Effector memory CD8-positive, alpha-beta T cell (primary cell): ENCODE results near the gene ICAM1.
A peak's percentile ranks its signal among the peaks of the same experiment; 100 is the strongest.
"Not testable (repeated sequence)": the region's sequence is repeated elsewhere in the genome, so short reads cannot be mapped to it uniquely, and the experiment has no call there.

Source experiments
- ATAC-seq: fragments of 150-1000 bp; cut with Tn5 transposase; replicated peaks from 2 replicates; pipeline ENCODE4 v1.10.0; 2021; ENCODE audit warnings: mild to moderate bottlenecking, moderate library complexity
- DNase-seq, 3 experiments: peaks; one replicate each; pipeline ENCODE4 v3.0.0; 2021
- H3K27ac Mint-ChIP-seq, 2 donors: one replicate each; pipeline ENCODE4 v1.8.0; 2022; ENCODE audit warnings: mild to moderate bottlenecking in 2 of 2, mixed read lengths in 2 of 2, moderate library complexity in 2 of 2
- H3K27me3 Mint-ChIP-seq, 2 donors: one replicate each; pipeline ENCODE4 v1.8.0; 2022; ENCODE audit warnings: mixed read lengths in 2 of 2
- H3K36me3 Mint-ChIP-seq: one replicate; pipeline ENCODE4 v1.8.0; 2022; ENCODE audit warnings: mild to moderate bottlenecking, moderate library complexity, mixed read lengths; ENCODE audit not compliant: insufficient read depth
- H3K4me1 Mint-ChIP-seq, 2 donors: one replicate each; pipeline ENCODE4 v1.8.0; 2022; ENCODE audit warnings: low read depth in 2 of 2, mixed read lengths in 2 of 2
- H3K4me3 Mint-ChIP-seq, 2 donors: one replicate each; pipeline ENCODE4 v1.8.0; 2022; ENCODE audit warnings: mild to moderate bottlenecking in 2 of 2, mixed read lengths in 2 of 2, moderate library complexity in 2 of 2
- H3K9me3 Mint-ChIP-seq, 2 donors: one replicate each; pipeline ENCODE4 v1.8.0; 2022; ENCODE audit warnings: mixed read lengths in 2 of 2

Gene ICAM1

GRCh38 chr19:10231612-10232228 is 39.2 kb upstream of the ICAM1 start:
- peak overlapping the region; percentile 90 to 91 for H3K4me3 Mint-ChIP-seq
- H3K36me3 Mint-ChIP-seq, result peaks cover 34% of the 10 kb centered on the region
- no peaks in the 10 kb centered on the region for H3K27me3 Mint-ChIP-seq
- H3K27ac Mint-ChIP-seq, result peak overlapping the region; percentile 92 to 95
- peaks cover 23 to 32% of the 10 kb centered on the region in 2 donors for H3K4me1 Mint-ChIP-seq
- DNase-seq (no peak), ATAC-seq (no peak)
- no peaks in the 10 kb centered on the region for H3K9me3 Mint-ChIP-seq

GRCh38 chr19:10233946-10234345 is 37.0 kb upstream of the ICAM1 start:
- Mint-ChIP-seq H3K27ac (peak overlapping the region in 1 of 2 donors; percentile 46), H3K27me3 (no peaks in the 10 kb centered on the region), H3K4me3 (no peak overlapping the region), H3K9me3 (no peaks in the 10 kb centered on the region), H3K4me1 (peaks cover 29 to 31% of the 10 kb centered on the region in 2 donors), H3K36me3 (peaks cover 32% of the 10 kb centered on the region)
- no peak for ATAC-seq
- no peak for DNase-seq

DNA sequence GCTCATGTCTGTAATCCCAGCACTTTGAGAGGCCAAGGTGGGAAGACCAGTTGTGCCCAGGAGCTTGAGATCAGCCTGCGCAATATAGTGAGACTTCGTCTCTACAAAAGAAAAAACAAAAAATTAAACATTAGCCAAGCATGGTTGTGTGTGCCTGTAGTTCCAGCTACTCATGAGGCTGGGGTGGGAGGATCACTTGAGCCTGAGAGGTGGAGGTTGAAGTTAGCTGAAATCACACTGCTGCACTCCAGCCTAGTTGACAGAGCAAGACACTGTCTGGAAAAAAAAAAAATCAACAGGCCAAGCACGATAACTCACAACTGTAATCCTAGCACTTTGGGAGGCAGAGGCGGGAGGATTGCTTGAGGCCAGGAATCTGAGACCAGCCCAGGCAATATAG is 35.9 kb upstream of the ICAM1 start:
- DNase-seq (no peak), ATAC-seq (no peak)
- H3K27ac Mint-ChIP-seq, result peak overlapping the region; percentile 99
- peaks cover 30% of the 10 kb centered on the region for H3K36me3 Mint-ChIP-seq
- peaks cover 22 to 23% of the 10 kb centered on the region in 2 donors for H3K4me1 Mint-ChIP-seq
- peak overlapping the region in 1 of 2 donors; percentile 85 for H3K4me3 Mint-ChIP-seq
- H3K27me3 Mint-ChIP-seq, result no peaks in the 10 kb centered on the region
- H3K9me3 Mint-ChIP-seq, result no peaks in the 10 kb centered on the region

DNA sequence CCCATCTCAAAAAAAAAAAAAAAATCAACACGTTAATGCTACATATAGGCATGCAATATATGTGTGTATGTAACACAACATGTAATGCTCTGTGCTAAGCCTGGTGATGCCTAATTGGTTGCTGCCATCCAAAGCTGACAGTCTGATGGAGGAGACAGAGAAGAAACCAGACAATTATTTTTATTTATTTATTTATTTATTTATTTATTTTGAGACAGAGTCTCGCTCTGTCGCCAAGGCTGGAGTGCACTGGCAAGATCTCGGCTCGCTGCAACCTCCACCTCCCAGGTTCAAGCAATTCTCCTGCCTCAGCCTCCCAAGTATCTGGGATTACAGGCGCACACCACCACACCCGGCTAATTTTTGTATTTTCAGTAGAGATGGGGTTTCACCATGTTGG is 35.5 kb upstream of the ICAM1 start:
- peaks cover 22 to 23% of the 10 kb centered on the region in 2 donors for H3K4me1 Mint-ChIP-seq
- not testable (repeated sequence) for ATAC-seq, H3K27me3 Mint-ChIP-seq, DNase-seq, H3K9me3 Mint-ChIP-seq
- H3K36me3 Mint-ChIP-seq, result peaks cover 26% of the 10 kb centered on the region
- H3K27ac Mint-ChIP-seq, result peak overlapping the region; percentile 99
- peak overlapping the region in 1 of 2 donors; percentile 85 for H3K4me3 Mint-ChIP-seq

DNA sequence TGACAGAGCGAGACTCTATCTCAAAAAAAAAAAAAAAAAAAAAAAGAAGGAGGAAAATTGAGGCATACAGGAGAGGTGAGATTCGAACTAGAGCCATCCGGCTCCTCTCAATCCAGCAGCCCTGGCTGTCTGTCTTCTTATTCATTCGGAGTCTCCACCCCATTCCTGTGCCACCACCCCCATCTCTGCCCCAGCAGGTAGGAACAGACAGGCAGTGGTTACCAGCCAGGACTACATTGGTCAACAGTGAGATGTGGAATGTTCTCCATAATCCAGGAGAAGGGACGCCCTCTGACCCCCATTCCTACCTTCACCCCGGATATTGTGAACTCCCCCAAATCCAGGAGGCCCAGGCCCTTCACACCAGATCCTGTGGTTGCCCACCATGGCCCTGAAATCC is 33.2 kb upstream of the ICAM1 start:
- Mint-ChIP-seq H3K4me3 (peak overlapping the region; percentile 10 to 53), H3K36me3 (peaks cover 11% of the 10 kb centered on the region)

DNA sequence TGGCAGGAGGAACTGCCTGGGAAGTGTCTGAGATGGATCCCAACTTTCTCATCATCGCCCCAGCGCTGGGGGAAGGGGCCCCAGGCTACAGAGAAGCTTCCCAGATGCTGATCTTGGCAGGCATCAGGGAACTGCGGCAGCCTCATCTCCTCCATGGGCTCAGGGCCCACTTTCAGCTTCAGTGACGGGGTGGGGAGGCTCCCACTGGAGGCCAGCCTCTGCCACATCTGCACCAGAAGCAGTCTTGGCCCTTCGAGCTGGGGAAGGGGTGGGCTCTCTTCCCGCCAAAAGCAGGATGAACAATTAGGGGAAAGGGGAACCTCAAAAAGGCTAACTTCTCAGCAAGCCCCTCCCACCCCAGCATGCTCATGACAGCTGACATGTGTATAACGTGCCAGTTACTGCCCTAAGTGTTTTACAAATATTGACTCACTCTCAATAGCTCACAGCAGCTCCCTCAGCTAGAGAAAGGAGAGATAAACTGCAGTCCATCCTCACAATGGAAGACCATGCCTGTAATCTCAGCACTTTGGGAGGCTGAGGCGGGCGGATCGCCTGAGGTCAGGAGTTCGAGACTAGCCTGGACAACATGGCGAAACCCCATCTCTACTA is 32.6 kb upstream of the ICAM1 start:
- Mint-ChIP-seq H3K27me3 (no peaks in the 10 kb centered on the region), H3K4me3 (peak overlapping the region; percentile 10 to 53), H3K9me3 (no peaks in the 10 kb centered on the region), H3K4me1 (peaks cover 15 to 19% of the 10 kb centered on the region in 2 donors), H3K27ac (peak overlapping the region; percentile 38 to 56), H3K36me3 (peaks cover 11% of the 10 kb centered on the region)
- ATAC-seq (no peak), DNase-seq (no peak)

More for the DNA sequence above, 33.2 kb upstream of the ICAM1 start:
- ATAC-seq (no peak), DNase-seq (no peak)
- H3K27me3 Mint-ChIP-seq, result no peaks in the 10 kb centered on the region
- H3K27ac Mint-ChIP-seq, result peak overlapping the region in 1 of 2 donors; percentile 38
- H3K4me1 Mint-ChIP-seq, result peaks cover 15 to 19% of the 10 kb centered on the region in 2 donors
- H3K9me3 Mint-ChIP-seq, result no peaks in the 10 kb centered on the region

DNA sequence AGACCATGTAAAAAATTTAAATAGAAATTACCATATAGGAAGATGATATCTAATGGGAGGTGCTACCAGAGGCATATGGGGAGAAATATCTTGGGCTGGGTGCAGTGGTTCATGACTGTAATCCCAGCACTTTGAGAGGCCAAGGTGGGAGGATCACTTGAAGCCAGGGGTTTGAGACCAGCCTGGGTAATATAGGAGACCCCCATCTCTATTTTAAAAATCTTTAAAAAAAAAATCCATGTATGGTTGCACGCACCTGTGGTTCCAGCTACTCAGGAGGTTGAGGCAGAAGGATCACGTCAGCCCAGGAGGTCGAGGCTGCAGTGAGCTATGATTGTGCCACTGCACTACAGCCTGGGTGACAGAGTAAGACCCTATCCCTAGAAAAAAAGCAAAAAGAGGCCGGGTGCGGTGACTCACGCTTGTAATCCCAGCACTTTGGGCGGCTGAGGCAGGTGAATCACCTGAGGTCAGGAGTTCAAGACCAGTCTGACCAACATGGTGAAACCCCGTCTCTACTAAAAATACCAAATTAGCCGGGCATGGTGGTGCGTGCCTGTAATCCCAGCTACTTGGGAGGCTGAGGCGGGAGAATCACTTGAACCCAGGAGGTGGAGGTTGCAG is 29.0 kb upstream of the ICAM1 start:
- not testable (repeated sequence) for H3K27ac Mint-ChIP-seq, H3K9me3 Mint-ChIP-seq, H3K4me1 Mint-ChIP-seq, H3K27me3 Mint-ChIP-seq, ATAC-seq, H3K4me3 Mint-ChIP-seq, DNase-seq, H3K36me3 Mint-ChIP-seq

DNA sequence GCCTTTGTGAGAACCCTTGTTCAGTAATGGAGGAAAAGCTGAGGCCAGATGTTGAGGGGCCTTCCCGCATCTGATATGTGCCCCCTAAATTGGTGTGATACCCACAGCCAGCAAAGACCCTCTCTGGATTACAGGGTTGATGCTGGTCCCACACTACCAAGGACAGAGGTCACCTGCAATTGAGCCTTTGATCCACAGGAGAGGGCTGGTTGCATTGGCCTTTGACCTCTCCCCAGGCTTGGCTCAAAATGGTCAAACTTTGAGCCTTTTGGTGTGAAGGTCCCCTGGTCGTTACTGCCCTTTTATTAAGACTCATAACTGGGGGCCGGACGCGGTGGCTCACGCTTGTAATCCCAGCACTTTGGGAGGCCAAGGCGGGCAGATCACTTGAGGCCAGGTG is 27.3 kb upstream of the ICAM1 start:
- Mint-ChIP-seq H3K27me3 (no peaks in the 10 kb centered on the region), H3K9me3 (no peaks in the 10 kb centered on the region), H3K36me3 (no peaks in the 10 kb centered on the region), H3K27ac (no peak overlapping the region), H3K4me1 (no peaks in the 10 kb centered on the region), H3K4me3 (no peak overlapping the region)
- no peak for DNase-seq
- no peak for ATAC-seq

- Mint-ChIP-seq H3K9me3 (no peaks in the 10 kb centered on the region), H3K4me3 (no peak overlapping the region), H3K4me1 (peaks cover 0 to 3% of the 10 kb centered on the region in 2 donors), H3K36me3 (peaks cover 3% of the 10 kb centered on the region), H3K27ac (no peak overlapping the region), H3K27me3 (no peaks in the 10 kb centered on the region)
- ATAC-seq, result no peak
- no peak for DNase-seq
These were observed 25.6 kb upstream of the ICAM1 start for GRCh38 chr19:10245189-10245939.

DNA sequence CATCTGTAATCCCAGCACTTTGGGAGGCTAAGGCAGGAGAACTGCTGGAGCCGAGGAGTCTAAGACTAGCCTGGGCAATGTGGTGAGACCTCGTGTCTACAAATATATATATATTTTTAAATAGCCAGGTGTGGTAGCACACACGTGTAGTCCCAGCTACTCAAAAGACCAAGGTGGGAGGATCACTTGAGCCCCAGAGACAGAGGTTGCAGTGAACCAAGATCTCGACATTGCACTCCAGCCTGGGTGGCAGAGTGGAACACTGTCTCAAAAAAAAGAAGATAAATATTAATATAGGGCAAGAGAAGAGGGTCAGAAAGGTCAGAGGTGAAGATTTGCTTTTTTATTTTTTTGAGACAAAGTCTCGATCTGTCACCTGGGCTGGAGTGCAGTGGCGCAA is 24.4 kb upstream of the ICAM1 start:
- no peaks in the 10 kb centered on the region for H3K9me3 Mint-ChIP-seq
- no peaks in the 10 kb centered on the region for H3K27me3 Mint-ChIP-seq
- no peak for DNase-seq
- no peak overlapping the region for H3K4me3 Mint-ChIP-seq
- H3K36me3 Mint-ChIP-seq, result peaks cover 5% of the 10 kb centered on the region
- no peak overlapping the region for H3K27ac Mint-ChIP-seq
- ATAC-seq, result no peak
- H3K4me1 Mint-ChIP-seq, result peaks cover 0 to 6% of the 10 kb centered on the region in 2 donors

GRCh38 chr19:10251792-10252694 is 18.9 kb upstream of the ICAM1 start, which contains the start of gene MRPL4:
Gene MRPL4, plus strand, starts transcription at chr19:10252214. Its CDS starts 40 bp downstream, at chr19:10252254.
- Mint-ChIP-seq H3K36me3 (peaks cover 39% of the 10 kb centered on the region), H3K4me1 (peaks cover 0 to 14% of the 10 kb centered on the region in 2 donors)

DNA sequence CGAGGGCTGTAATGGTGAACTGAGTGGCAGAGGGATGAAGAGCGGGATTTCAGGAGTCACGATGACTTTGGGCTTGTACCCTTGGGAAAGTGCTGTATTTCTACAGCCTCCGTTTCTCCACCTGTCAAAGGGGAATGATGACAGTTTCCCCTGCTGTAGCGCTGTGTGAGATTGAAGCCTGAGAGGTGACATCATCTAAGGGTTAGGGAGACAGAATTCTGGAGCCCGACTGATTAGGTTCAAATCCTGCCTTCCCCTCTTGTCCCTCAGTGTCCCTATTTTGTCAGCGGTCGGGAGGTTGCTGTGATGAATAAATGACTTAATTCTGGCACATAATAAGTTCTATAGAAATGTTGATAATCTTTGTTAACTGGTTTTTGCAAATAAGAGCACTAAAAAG is 18.2 kb upstream of the ICAM1 start:
- Mint-ChIP-seq H3K4me3 (peak overlapping the region; percentile 96 to 97), H3K4me1 (peaks cover 5 to 14% of the 10 kb centered on the region in 2 donors), H3K27me3 (no peaks in the 10 kb centered on the region), H3K36me3 (peaks cover 45% of the 10 kb centered on the region), H3K9me3 (no peaks in the 10 kb centered on the region), H3K27ac (peak overlapping the region; percentile 93 to 97)
- ATAC-seq (no peak), DNase-seq (no peak)

More at GRCh38 chr19:10251792-10252694, 18.9 kb upstream of the ICAM1 start, which contains the start of gene MRPL4:
- Mint-ChIP-seq H3K27me3 (no peaks in the 10 kb centered on the region), H3K4me3 (peak within 1 kb of the TSS; percentile 96 to 97), H3K27ac (peak within 1 kb of the TSS; percentile 93 to 97), H3K9me3 (no peaks in the 10 kb centered on the region)
- peak; percentile 94 for ATAC-seq
- DNase-seq, result peak; percentile 94 to 96 (median 94)
